Islet of Langerhans (tissue), 1 donor: ENCODE data around the gene NDRG2.
"Not testable (repeated sequence)": the region's sequence is repeated elsewhere in the genome, so short reads cannot be mapped to it uniquely, and the experiment has no call there.

Experiments used
- FAIRE-seq: peaks from one replicate; lab custom pipeline; 2011; peaks lifted over from hg19 to GRCh38; lab: Jason Lieb, UNC

The NDRG2 gene

GRCh38 chr14:21003788-21004346, 21.0 kb downstream of the NDRG2 start:
- no peak for FAIRE-seq

GRCh38 chr14:21001218-21001617, 23.6 kb downstream of the NDRG2 start:
- no peak for FAIRE-seq

DNA sequence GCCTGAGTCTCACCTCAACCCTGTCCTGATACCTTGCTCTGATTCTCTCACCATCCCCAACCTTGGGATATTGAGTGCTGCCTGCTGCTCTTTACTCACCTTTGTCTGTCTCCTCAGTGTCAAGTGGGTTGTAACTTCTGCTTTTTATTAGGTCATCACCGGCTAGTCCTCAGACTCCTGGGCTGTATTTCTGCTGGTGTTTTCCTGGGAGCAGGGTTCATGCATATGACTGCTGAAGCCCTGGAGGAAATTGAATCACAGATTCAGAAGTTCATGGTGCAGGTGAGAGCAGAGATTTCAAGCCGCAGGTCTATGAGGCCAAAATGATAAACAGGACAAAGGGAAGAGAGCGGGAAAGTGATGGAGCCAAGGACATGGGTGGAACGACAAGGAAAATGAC, 25.3 kb downstream of the NDRG2 start:
- no peak for FAIRE-seq

DNA sequence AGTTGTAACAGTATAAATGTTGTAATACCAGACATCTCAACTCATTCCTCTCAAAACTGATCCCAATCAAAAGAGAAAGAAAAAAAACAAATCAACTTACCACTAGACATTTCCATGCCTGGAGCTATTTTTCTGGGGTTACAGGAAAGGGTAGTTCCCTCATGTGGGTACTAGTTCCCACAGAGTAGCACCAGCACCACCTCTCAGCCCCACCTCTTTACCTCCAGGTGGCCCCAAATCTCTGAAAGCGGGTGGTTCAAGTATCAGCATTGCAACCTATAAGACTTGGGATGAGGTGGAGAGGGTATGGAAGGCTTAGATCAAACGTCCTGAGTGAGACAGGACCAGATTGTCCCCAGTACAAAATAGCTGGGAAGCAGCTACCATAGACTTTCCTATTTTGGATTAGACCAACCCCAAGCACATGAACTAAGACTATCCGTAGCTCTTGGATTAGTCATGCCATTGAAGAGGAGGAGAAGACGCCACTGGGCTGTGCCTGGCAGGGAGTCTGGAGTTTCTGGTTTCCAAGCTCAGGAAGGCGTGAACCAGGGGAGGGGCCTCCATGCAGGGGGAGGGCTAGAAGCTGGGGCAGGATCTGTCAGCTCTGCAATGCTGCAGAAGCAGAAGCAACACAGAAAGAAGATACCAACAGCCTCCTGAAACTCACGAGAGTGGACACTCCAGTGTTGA, 26.0 kb downstream of the NDRG2 start, which contains the start of gene SLC39A2:
Gene SLC39A2 (plus strand): TSS at position 620 of the 693 bp plus-strand sequence. CDS start 154 bp downstream, outside the sequence.
- no peak for FAIRE-seq

GRCh38 chr14:20998139-20998538, 26.7 kb downstream of the NDRG2 start:
- FAIRE-seq = no peak

GRCh38 chr14:20997564-20997963, 27.3 kb downstream of the NDRG2 start:
- no peak for FAIRE-seq

GRCh38 chr14:20997115-20997514, 27.7 kb downstream of the NDRG2 start:
- FAIRE-seq = no peak

- FAIRE-seq = no peak
These were observed 28.3 kb downstream of the NDRG2 start for GRCh38 chr14:20996521-20996920.

DNA sequence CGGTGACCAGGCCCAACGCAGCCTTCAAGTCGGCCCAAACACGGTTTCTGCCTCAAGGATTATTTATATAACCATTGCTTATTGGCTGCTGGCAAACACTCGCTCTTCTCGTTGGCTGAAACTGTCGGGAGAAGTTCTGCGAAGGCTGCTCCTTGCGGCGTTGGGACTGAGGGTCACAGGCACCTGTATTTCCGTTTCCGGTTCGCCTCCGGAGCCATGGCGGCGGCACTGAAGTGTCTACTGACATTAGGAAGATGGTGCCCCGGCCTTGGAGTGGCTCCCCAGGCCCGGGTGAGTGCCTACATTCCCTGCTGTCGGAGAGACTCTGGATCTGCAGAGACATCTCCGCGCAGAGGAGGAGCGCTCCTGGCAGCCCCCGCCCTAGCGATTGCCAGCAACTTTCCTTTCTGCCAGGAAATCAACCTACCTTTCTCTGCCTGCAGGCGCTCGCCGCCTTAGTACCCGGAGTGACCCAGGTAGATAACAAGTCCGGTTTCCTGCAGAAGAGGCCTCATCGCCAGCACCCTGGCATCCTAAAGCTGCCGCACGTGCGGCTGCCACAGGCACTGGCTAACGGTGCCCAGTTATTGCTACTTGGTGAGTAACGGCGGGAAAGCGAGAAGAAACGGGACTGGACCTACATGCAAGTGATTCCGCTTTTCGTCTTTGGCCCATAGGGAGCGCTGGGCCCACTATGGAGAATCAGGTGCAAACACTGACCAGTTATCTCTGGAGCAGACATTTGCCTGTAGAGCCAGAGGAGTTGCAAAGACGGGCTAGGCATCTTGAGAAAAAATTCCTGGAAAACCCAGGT, 34.9 kb downstream of the NDRG2 start, which contains the start of gene METTL17:
Gene METTL17 (plus strand): TSS at position 194 of the 814 bp plus-strand sequence. CDS start 23 bp downstream, at position 217.
- FAIRE-seq = peak; percentile 79

GRCh38 chr14:20989471-20989786, 35.4 kb downstream of the NDRG2 start:
- no peak for FAIRE-seq

DNA sequence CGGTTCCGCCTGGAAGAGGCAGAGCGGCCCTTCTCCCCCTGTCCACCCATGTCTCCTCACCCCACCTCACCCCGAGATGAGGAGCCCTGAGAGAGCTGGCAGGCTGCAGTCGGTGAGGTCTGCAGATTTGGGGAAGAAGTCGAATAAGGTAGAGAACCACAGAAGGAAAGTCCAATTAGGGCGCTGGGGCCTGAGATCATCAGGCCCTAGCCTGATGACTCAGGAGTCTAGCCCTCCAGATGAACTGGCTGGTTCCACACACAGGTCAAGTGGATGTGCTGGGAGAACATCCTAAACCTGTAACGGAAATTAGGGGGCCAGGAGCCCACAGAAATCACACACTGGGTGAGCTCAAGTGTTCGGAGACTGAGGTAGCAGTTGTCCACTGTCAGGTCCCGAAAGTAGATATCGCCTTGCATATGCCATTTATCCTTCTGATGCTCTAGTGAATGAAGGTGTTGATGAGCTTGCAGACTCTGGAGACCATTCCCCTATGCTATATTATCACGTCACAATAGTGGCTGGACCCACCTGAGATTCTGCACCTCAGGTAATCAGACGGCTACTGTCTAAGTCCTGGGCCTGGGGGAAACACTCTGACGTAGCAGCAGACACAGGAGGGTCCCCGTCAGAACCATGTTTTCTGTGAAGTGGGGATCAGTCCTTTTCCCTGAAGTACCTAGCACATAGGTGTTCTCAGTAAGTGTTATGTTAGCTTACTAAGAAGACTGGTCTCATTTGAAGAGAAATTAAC, 36.0 kb downstream of the NDRG2 start:
- FAIRE-seq = no peak

- no peak for FAIRE-seq
These were observed 38.0 kb downstream of the NDRG2 start for GRCh38 chr14:20986811-20987210.

DNA sequence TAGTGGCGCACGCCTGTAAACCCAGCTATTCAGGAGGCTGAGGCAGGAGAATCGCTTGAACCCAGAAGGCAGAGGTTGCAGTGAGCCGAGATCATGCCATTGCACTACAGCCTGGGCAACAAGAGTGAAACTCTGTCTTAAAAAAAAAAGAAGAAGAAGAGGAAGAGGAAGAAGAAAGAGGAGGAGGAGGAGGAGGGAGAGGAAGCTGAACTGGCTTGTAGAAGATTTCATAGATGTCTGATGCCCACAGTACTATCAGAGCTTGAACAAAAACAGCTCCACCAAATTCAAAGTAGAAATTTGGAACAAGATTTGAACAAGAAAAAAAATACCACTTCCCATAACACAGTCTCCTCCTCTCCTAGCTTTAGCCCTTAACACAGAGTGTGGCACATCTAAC, 39.2 kb downstream of the NDRG2 start:
- FAIRE-seq = not testable (repeated sequence)

GRCh38 chr14:20982646-20983369, 42.1 kb downstream of the NDRG2 start:
- no peak for FAIRE-seq

DNA sequence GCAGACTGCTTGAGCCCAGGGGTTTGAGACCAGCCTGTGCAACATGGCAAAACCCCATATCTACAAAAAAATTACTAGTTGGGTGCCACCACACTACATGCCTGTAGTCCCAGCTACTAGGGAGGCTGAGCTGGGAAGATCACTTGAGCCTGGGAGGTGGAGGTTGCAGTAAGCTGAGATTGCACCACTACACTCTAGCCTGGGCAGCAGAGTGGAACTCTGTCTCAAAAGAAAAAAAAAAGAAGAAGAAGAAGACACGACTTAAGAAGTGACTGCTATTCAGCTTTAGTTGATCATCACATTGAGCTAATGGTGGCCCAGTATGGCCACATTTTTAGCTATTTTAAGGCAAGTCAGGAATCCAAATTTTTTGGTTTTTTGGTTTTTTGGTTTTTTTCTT, 44.0 kb downstream of the NDRG2 start:
- FAIRE-seq = no peak

GRCh38 chr14:20978687-20979086, 46.2 kb downstream of the NDRG2 start:
- no peak for FAIRE-seq

GRCh38 chr14:20976291-20976690, 48.6 kb downstream of the NDRG2 start:
- FAIRE-seq = no peak

- FAIRE-seq = no peak
These were observed 51.4 kb downstream of the NDRG2 start for GRCh38 chr14:20973501-20973900.

DNA sequence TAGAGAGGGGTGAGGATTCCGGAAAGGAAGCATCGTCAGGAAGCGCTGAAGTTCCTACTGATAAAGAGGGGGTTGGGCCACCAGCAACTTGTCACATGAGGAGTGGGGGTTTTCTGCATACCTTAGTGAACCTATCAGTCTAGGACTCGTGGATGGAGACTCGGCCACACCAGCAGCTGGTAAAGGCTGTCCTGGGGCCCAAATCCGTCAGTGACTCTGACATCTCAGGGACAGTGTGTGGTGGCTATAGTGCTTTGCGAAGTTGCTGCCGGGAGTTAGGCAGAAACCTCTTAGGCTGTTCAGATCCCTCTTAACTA, 53.2 kb downstream of the NDRG2 start:
- FAIRE-seq = no peak

DNA sequence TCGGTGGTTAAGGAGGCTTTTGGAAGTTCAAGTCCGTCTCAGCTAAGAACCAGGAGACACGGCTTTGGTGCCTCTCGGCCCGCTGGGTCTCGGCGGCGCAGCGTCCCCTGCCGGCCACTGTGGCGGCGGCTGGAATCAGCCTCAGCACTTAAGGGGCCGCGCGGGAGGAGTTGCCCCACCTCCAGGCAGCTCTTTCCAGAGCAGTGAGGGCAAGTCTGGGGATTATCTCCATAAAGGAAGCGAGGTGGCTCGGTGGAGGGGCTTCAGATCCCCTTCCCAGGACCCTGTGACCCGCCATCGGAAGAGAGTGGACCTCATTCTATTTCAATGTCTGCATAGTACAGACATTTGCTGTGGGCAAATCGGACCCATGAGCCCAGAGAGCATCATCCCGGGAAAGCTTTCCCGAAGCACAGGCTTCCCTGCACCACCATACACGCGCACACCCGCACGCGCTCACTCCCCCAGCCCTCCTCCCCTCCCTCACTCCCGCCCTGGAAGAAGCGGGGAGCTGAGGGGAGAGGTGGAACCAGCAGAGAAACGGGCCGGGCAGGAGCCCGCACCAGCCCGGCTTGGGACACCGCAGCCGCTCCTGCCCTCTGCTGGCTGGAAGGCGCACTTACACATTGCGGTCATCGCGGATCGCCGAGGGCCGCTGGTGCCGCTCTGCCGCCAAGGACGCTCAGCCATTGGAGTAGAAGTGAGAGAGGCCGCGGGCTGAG, 53.7 kb downstream of the NDRG2 start:
- no peak for FAIRE-seq

GRCh38 chr14:20970647-20970982, 54.2 kb downstream of the NDRG2 start:
- no peak for FAIRE-seq

DNA sequence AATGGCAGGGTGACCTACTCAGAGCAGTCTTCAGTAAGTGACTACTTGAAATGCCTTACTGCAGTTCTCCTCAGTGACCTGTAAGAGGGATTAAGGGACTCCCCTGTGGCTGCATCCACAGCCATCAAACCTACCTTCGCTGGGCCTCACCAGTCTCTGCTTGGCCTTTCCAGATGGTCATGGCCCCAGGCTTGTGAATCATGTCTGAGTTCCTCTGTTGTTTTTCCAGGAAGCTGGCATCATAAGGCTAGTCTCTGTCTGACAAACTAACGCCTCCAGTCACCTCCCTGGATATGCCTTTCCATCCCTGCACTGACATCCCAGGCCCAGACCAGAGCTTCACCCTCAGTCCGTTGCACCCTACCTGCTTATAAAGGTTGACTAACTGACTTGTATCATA, 55.5 kb downstream of the NDRG2 start:
- no peak for FAIRE-seq
